Measurements from ENCODE around the gene MAPK11. TPM values are rescaled to one million over a fixed set of nuclear protein-coding genes. Genes with fewer than 3 reads are reported as not detected.
A peak's percentile ranks its signal among the peaks of the same experiment; 100 is the strongest.

MAPK11 gene
- total and polyA plus RNA-seq, 9 of the 15 experiments (the other 6 are each of a cell fraction or from before 2014, with no cell fraction given): 0.06 to 14.6 (median 5.3) TPM

DNA sequence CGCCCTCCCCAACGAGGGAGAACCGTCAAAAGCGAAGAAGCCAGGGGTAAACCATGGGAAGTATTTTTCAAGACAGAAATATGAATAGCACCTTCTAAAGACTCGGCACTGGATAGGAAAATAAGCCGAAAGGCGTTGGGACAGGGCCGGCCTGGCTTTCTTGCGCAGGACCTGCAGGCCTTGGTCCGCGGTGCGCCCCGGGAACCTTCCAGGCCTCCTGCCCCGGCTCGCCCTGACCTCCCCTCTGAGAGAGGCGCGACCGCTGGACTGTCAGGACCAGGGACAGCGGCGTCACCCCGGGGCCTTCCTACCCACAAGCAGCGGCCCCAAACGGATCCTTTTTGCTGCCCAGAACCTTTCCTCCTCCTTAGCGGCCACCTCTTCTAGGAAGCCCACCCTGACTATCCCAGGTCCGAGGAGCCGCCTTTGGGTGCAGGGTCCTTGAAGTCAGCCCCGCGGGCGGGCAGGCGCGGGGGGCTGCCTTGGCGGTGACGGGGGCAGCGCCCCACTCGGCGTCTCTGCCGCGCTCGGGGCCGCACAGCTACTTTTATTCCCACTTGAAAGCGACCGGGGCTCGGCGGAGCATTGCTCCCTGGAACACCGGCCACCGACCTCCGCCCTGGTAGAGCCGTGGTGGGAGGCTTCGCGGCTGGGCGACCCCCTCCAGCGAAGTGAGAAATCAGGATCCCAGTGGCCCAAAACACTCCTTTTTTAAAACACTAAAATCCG lies 650 bp upstream of the MAPK11 start (continued):
- TF ChIP-seq, protein P1, sequence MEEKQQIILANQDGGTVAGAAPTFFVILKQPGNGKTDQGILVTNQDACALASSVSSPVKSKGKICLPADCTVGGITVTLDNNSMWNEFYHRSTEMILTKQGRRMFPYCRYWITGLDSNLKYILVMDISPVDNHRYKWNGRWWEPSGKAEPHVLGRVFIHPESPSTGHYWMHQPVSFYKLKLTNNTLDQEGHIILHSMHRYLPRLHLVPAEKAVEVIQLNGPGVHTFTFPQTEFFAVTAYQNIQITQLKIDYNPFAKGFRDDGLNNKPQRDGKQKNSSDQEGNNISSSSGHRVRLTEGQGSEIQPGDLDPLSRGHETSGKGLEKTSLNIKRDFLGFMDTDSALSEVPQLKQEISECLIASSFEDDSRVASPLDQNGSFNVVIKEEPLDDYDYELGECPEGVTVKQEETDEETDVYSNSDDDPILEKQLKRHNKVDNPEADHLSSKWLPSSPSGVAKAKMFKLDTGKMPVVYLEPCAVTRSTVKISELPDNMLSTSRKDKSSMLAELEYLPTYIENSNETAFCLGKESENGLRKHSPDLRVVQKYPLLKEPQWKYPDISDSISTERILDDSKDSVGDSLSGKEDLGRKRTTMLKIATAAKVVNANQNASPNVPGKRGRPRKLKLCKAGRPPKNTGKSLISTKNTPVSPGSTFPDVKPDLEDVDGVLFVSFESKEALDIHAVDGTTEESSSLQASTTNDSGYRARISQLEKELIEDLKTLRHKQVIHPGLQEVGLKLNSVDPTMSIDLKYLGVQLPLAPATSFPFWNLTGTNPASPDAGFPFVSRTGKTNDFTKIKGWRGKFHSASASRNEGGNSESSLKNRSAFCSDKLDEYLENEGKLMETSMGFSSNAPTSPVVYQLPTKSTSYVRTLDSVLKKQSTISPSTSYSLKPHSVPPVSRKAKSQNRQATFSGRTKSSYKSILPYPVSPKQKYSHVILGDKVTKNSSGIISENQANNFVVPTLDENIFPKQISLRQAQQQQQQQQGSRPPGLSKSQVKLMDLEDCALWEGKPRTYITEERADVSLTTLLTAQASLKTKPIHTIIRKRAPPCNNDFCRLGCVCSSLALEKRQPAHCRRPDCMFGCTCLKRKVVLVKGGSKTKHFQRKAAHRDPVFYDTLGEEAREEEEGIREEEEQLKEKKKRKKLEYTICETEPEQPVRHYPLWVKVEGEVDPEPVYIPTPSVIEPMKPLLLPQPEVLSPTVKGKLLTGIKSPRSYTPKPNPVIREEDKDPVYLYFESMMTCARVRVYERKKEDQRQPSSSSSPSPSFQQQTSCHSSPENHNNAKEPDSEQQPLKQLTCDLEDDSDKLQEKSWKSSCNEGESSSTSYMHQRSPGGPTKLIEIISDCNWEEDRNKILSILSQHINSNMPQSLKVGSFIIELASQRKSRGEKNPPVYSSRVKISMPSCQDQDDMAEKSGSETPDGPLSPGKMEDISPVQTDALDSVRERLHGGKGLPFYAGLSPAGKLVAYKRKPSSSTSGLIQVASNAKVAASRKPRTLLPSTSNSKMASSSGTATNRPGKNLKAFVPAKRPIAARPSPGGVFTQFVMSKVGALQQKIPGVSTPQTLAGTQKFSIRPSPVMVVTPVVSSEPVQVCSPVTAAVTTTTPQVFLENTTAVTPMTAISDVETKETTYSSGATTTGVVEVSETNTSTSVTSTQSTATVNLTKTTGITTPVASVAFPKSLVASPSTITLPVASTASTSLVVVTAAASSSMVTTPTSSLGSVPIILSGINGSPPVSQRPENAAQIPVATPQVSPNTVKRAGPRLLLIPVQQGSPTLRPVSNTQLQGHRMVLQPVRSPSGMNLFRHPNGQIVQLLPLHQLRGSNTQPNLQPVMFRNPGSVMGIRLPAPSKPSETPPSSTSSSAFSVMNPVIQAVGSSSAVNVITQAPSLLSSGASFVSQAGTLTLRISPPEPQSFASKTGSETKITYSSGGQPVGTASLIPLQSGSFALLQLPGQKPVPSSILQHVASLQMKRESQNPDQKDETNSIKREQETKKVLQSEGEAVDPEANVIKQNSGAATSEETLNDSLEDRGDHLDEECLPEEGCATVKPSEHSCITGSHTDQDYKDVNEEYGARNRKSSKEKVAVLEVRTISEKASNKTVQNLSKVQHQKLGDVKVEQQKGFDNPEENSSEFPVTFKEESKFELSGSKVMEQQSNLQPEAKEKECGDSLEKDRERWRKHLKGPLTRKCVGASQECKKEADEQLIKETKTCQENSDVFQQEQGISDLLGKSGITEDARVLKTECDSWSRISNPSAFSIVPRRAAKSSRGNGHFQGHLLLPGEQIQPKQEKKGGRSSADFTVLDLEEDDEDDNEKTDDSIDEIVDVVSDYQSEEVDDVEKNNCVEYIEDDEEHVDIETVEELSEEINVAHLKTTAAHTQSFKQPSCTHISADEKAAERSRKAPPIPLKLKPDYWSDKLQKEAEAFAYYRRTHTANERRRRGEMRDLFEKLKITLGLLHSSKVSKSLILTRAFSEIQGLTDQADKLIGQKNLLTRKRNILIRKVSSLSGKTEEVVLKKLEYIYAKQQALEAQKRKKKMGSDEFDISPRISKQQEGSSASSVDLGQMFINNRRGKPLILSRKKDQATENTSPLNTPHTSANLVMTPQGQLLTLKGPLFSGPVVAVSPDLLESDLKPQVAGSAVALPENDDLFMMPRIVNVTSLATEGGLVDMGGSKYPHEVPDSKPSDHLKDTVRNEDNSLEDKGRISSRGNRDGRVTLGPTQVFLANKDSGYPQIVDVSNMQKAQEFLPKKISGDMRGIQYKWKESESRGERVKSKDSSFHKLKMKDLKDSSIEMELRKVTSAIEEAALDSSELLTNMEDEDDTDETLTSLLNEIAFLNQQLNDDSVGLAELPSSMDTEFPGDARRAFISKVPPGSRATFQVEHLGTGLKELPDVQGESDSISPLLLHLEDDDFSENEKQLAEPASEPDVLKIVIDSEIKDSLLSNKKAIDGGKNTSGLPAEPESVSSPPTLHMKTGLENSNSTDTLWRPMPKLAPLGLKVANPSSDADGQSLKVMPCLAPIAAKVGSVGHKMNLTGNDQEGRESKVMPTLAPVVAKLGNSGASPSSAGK (IDR thresholded peaks at IDR 0.05): no peak
- no peak for TF ChIP-seq SRSF3 (IDR thresholded peaks at IDR 0.05; ENCODE audit: insufficient read depth, low read length)
- no peak for TF ChIP-seq RUNX1 (IDR thresholded peaks at IDR 0.05; ENCODE audit: low read depth)
- no peak for TF ChIP-seq RBM25 (IDR thresholded peaks at IDR 0.05; ENCODE audit: low read depth, low read length, severe bottlenecking)
- TF ChIP-seq, protein P2, sequence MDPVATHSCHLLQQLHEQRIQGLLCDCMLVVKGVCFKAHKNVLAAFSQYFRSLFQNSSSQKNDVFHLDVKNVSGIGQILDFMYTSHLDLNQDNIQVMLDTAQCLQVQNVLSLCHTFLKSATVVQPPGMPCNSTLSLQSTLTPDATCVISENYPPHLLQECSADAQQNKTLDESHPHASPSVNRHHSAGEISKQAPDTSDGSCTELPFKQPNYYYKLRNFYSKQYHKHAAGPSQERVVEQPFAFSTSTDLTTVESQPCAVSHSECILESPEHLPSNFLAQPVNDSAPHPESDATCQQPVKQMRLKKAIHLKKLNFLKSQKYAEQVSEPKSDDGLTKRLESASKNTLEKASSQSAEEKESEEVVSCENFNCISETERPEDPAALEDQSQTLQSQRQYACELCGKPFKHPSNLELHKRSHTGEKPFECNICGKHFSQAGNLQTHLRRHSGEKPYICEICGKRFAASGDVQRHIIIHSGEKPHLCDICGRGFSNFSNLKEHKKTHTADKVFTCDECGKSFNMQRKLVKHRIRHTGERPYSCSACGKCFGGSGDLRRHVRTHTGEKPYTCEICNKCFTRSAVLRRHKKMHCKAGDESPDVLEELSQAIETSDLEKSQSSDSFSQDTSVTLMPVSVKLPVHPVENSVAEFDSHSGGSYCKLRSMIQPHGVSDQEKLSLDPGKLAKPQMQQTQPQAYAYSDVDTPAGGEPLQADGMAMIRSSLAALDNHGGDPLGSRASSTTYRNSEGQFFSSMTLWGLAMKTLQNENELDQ (CRISPR knock-in tag; IDR thresholded peaks at IDR 0.05; ENCODE audit: borderline replicate concordance): no peak
- peak; percentile 84; the same call in 1 of the 2 replicates for TF ChIP-seq ZNF232 (CRISPR knock-in tag; IDR thresholded peaks at IDR 0.05)
- peak; percentile 70; the same call in 1 of the 2 replicates for TF ChIP-seq ZNF263 (CRISPR knock-in tag; IDR thresholded peaks at IDR 0.05; ENCODE audit: borderline replicate concordance)
- TF ChIP-seq, protein P3, sequence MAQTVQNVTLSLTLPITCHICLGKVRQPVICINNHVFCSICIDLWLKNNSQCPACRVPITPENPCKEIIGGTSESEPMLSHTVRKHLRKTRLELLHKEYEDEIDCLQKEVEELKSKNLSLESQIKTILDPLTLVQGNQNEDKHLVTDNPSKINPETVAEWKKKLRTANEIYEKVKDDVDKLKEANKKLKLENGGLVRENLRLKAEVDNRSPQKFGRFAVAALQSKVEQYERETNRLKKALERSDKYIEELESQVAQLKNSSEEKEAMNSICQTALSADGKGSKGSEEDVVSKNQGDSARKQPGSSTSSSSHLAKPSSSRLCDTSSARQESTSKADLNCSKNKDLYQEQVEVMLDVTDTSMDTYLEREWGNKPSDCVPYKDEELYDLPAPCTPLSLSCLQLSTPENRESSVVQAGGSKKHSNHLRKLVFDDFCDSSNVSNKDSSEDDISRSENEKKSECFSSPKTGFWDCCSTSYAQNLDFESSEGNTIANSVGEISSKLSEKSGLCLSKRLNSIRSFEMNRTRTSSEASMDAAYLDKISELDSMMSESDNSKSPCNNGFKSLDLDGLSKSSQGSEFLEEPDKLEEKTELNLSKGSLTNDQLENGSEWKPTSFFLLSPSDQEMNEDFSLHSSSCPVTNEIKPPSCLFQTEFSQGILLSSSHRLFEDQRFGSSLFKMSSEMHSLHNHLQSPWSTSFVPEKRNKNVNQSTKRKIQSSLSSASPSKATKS (CRISPR knock-in tag; IDR thresholded peaks at IDR 0.05): no peak
- TF ChIP-seq ZNF23 (CRISPR knock-in tag; IDR thresholded peaks at IDR 0.05): no peak
- TF ChIP-seq RBFOX2 (IDR thresholded peaks at IDR 0.05; ENCODE audit: low read depth, low read length): no peak
- peak in 1 of 2 experiments; percentile 76; a peak in 2 of 4 replicates for TF ChIP-seq HDAC1 (IDR thresholded peaks at IDR 0.05)

All from K562 (cell line).